GM12878 (cell line): ENCODE data around the gene MRPL12. TPM values are rescaled to one million over a fixed set of nuclear protein-coding genes. Genes with fewer than 3 reads are reported as not detected.

ENCODE experiments used
- ATAC-seq: fragments of 200-7000 bp; cut with Tn5 transposase; 3 replicates; pipeline ENCODE4 v1.9.1; 2020; ENCODE audit warnings: mild to moderate bottlenecking, moderate library complexity
- BruUV-seq: library from RNA; stranded (reverse); fragments of 400-500 nt; replicated peaks from 2 replicates; lab custom pipeline; 2021; lab: Mats Ljungman, UMichigan
- CTCF ChIA-PET: fragments of 300-600 bp; sonication (Branson Sonifier 250); formaldehyde crosslinking; extraction: SDS; loops from one replicate; lab custom pipeline; 2021; ENCODE audit warnings: inconsistent platforms; lab: Yijun Ruan, JAX
- POLR2A ChIA-PET: fragments of 350-600 bp; formaldehyde crosslinking; extraction: SDS; loops from one replicate; lab custom pipeline; 2021; ENCODE audit warnings: inconsistent platforms; lab: Charles Lee
- RAD21 ChIA-PET: fragments of 300-600 bp; sonication (Branson Sonifier 250); formaldehyde crosslinking; loops from one replicate; lab custom pipeline; 2023; ENCODE audit warnings: antibody characterized with exemption; ENCODE audit not compliant: unreplicated experiment; lab: Charles Lee
- SMC1A ChIA-PET: fragments of 300-600 bp; sonication (Branson Sonifier 250); formaldehyde crosslinking; loops from one replicate; lab custom pipeline; 2023; ENCODE audit not compliant: unreplicated experiment, uncharacterized antibody; lab: Charles Lee
- DNase-seq: peaks from one replicate; pipeline ENCODE4 v3.0.0-alpha.2; 2011; ENCODE audit warnings: low read depth, low spot score
- FAIRE-seq: peaks from 3 replicates; lab custom pipeline; 2011; peaks lifted over from hg19 to GRCh38; lab: Jason Lieb, UNC
- H2AFZ ChIP-seq: 2 replicates; pipeline ENCODE4 v1.6.0; 2011; ENCODE audit warnings: low read depth, low read length, control low read depth; ENCODE audit not compliant: control insufficient read depth
- H3K27ac ChIP-seq: 2 replicates; pipeline ENCODE4 v1.5.1; 2011; ENCODE audit warnings: control low read depth; ENCODE audit not compliant: control insufficient read depth, insufficient read depth
- H3K27me3 ChIP-seq, 2 experiments: replicated peaks in 1 of 2; 2 replicates each; pipeline versions ENCODE4 v1.6.0 to v1.6.1; 2011; ENCODE audit warnings: low read length in 1 of 2; ENCODE audit not compliant: control insufficient read depth in 2 of 2, insufficient read depth in 2 of 2
- H3K36me3 ChIP-seq, 2 experiments: 2 replicates each; pipeline ENCODE4 v1.5.1; 2011; ENCODE audit warnings: low read length in 1 of 2; ENCODE audit not compliant: control insufficient read depth in 2 of 2, insufficient read depth in 2 of 2
- H3K4me1 ChIP-seq: 2 replicates; pipeline ENCODE4 v1.6.1; 2011; ENCODE audit warnings: mild to moderate bottlenecking, low read length, moderate library complexity, mixed read lengths; ENCODE audit not compliant: control insufficient read depth, insufficient read depth
- H3K4me2 ChIP-seq: 2 replicates; pipeline ENCODE4 v1.6.0; 2011; ENCODE audit warnings: control low read depth; ENCODE audit not compliant: control insufficient read depth, insufficient read depth
- H3K4me3 ChIP-seq: fragments of 200-600 bp; sonication (generic); 2 replicates; pipeline ENCODE4 v1.5.1; 2016
- H3K79me2 ChIP-seq: 2 replicates; pipeline ENCODE4 v1.6.0; 2011; ENCODE audit warnings: low read length; ENCODE audit not compliant: control insufficient read depth, insufficient read depth
- H3K9ac ChIP-seq: 2 replicates; pipeline ENCODE4 v1.8.0; 2011; ENCODE audit warnings: low read length, control low read depth, mixed read lengths; ENCODE audit not compliant: control insufficient read depth, insufficient read depth
- H3K9me3 ChIP-seq: replicated peaks from 3 replicates; pipeline ENCODE4 v1.5.1; 2011; ENCODE audit warnings: mild to moderate bottlenecking, low read length; ENCODE audit not compliant: control insufficient read depth, insufficient read depth
- H4K20me1 ChIP-seq: 2 replicates; pipeline ENCODE4 v1.6.0; 2011; ENCODE audit not compliant: control insufficient read depth, insufficient read depth
- NFYB ChIP-seq: IDR thresholded peaks from 2 replicates; pipeline ENCODE4 v1.6.1; 2011; ENCODE audit warnings: low read depth, mild to moderate bottlenecking, low read length, improper control_type of control experiment, moderate library complexity; ENCODE audit not compliant: insufficient read depth
- NR2C2 ChIP-seq: IDR thresholded peaks from 2 replicates; pipeline ENCODE4 v1.6.1; 2011; ENCODE audit warnings: borderline replicate concordance, low read depth; ENCODE audit not compliant: control insufficient read depth, insufficient read length
- PBX3 ChIP-seq: IDR thresholded peaks from 2 replicates; pipeline ENCODE4 v1.6.1; 2011; ENCODE audit warnings: mild to moderate bottlenecking, low read depth, low read length, moderate library complexity; ENCODE audit not compliant: insufficient replicate concordance
- RAD21 ChIP-seq: IDR thresholded peaks from 2 replicates; pipeline ENCODE4 v1.6.1; 2011; ENCODE audit warnings: mild to moderate bottlenecking, low read depth, low read length, moderate library complexity; ENCODE audit not compliant: insufficient read depth
- SIN3A ChIP-seq: IDR thresholded peaks from 2 replicates; pipeline ENCODE4 v1.6.1; 2012; ENCODE audit warnings: low read depth, low read length, improper control_type of control experiment
- WGBS: methylation state at CpG from one replicate; pipeline ENCODE4 v1.1.6; 2016; ENCODE audit warnings: low lambda C conversion rate; ENCODE audit not compliant: insufficient replicate concordance, insufficient coverage; ENCODE audit errors: missing lambda C conversion rate; 5-methylcytosine and 5-hydroxymethylcytosine counted together
- in situ Hi-C: fragments of 300-500 bp; cut with MboI; formaldehyde crosslinking; loops from 9 replicates; pipeline ENCODE4 v1.14.3; 2018; ENCODE audit warnings: mixed read lengths
- intact Hi-C: fragments of 100-400 bp; cut with micrococcal nuclease; formaldehyde crosslinking; loops from one replicate; pipeline ENCODE4 v1.14.2; 2022; ENCODE audit not compliant: unreplicated experiment
- polyA plus RNA-seq, 11 experiments: library from polyadenylated mRNA; depleted of rRNA in 4 of 11; unstranded in 6 of 11; stranded (reverse) in 5 of 11; fragments of >200 nt; fragmentation: Nextera tagmentation in 4 of 11; fragmentation: Illumina TruSeq in 1 of 11; extraction: Ambion mirVana in 4 of 11; extraction: Trizol in 1 of 11; gene quantifications; 1 replicate in 1 of 11; 2 replicates in 10 of 11; pipeline versions ENCODE4 v1.2.1 to v1.2.3, GENCODE V29; 2011 to 2016; ENCODE audit warnings: inconsistent platforms in 2 of 11, missing spikeins in 2 of 11, low read depth in 1 of 11
- total RNA-seq, 4 experiments: library from RNA; depleted of rRNA in 3 of 4; stranded (reverse); fragments of >200 nt in 3 of 4; fragmentation: Illumina TruSeq in 1 of 4; extraction: Trizol in 1 of 4; gene quantifications; 2 replicates each; pipeline versions ENCODE4 v1.2.1 to v1.2.3, GENCODE V29; 2013 to 2021

Gene MRPL12
- total and polyA plus RNA-seq, 10 of the 15 experiments (the other 5 are each of a cell fraction or from before 2014, with no cell fraction given), result 1.3 to 269 (median 117) TPM

DNA sequence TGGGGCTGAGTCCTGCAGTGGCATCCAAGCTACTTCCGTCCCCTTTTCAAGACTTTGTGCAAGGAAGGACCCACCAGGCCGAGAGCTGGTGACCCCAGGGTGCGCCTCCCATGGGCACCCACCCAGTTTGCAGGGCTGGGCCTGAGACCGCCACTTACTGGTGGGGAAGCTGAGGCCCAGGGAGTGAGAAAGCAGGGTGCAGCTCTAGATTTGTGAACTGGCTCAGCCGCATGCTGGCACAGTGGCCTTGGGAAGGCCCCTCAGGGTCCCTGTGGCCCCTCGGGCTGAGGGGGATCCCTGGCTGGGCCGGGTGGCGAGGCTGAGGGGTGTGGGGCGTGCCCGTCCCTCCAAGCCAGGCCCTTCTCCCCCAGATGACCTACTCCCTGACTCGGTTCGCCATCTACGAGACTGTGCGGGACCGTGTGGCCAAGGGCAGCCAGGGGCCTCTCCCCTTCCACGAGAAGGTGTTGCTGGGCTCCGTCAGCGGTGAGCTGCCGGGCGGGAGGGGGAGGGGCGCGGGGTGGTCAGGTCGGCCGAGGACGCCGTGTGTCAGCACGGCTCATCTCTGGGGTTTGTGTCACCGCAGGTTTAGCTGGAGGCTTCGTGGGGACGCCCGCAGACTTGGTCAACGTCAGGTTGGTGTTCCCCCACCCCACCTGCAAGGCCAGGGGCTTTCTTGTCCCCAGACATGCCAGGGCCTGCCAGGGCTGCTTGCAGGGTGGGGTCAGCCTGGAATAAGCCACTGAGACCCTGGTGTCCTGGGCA is 12.1 kb downstream of the MRPL12 start:
- Histone ChIP-seq H3K9me3 (no peaks in the 10 kb centered on the region), H3K4me2 (0 out of 2 replicates have a peak overlapping the region, but pooled peaks have one; percentile 25), H3K27ac (no peak overlapping the region), H3K9ac (no peak overlapping the region), H4K20me1 (no peaks in the 10 kb centered on the region), H3K79me2 (peaks cover 20% of the 10 kb centered on the region), H2AFZ (no peak overlapping the region), H3K4me3 (no peak overlapping the region), H3K27me3 (no peaks in the 10 kb centered on the region), H3K4me1 (peaks cover 16% of the 10 kb centered on the region), H3K36me3 (peaks cover 0 to 3% of the 10 kb centered on the region in 2 experiments; a peak in 2 of 4 replicates)
- ChIA-PET CTCF (no interaction called here), RAD21 (no interaction called here), POLR2A (interaction anchor here (0.6 kb wide), 1 partner anchor 306 kb away, joined by 3 read pairs; no protein-coding TSS in a partner anchor), SMC1A (no interaction called here)
- DNase-seq (no peak), ATAC-seq (no peak), FAIRE-seq (no peak)
- intact Hi-C loops, result no loop called here
- TF ChIP-seq PBX3, result no peak
- TF ChIP-seq NR2C2, result no peak
- no peak for TF ChIP-seq NFYB
- no peak for TF ChIP-seq RAD21
- TF ChIP-seq SIN3A, result no peak
- no TSS peak for BruUV-seq
- in situ Hi-C loops, result loop anchor here (5.0 kb wide), 1 partner anchor 107 kb away; no protein-coding TSS in a partner anchor
- WGBS, result 90% methylated on average over 25 of the region's 32 CpGs
